Transverse colon (tissue), 4 donors: ENCODE data around the gene CHPF2.
A peak's percentile ranks its signal among the peaks of the same experiment; 100 is the strongest.

Source experiments
- POLR2A ChIP-seq: fragments of 450-650 bp; IDR thresholded peaks from one replicate; pipeline ENCODE4 v1.6.1; 2016; ENCODE audit warnings: antibody characterized with exemption, mild to moderate bottlenecking, moderate library complexity
- POLR2AphosphoS5 ChIP-seq, 3 donors: sonication (generic); formaldehyde crosslinking; IDR thresholded peaks; one replicate each; pipeline ENCODE4 v1.6.1; 2016; ENCODE audit warnings: antibody characterized with exemption in 3 of 3
- TF ChIP-seq, protein P1 (sequence below), 5 experiments: fragments of 200-600 bp in 3 of 5; fragments of 450-650 bp in 2 of 5; sonication (generic) in 3 of 5; IDR thresholded peaks; 1 replicate in 2 of 5; 2 replicates in 3 of 5; pipeline ENCODE4 v1.5.1; 2016 to 2017; ENCODE audit warnings: antibody characterized with exemption in 5 of 5, inconsistent platforms in 3 of 5, mild to moderate bottlenecking in 2 of 5, moderate library complexity in 1 of 5

DNA sequence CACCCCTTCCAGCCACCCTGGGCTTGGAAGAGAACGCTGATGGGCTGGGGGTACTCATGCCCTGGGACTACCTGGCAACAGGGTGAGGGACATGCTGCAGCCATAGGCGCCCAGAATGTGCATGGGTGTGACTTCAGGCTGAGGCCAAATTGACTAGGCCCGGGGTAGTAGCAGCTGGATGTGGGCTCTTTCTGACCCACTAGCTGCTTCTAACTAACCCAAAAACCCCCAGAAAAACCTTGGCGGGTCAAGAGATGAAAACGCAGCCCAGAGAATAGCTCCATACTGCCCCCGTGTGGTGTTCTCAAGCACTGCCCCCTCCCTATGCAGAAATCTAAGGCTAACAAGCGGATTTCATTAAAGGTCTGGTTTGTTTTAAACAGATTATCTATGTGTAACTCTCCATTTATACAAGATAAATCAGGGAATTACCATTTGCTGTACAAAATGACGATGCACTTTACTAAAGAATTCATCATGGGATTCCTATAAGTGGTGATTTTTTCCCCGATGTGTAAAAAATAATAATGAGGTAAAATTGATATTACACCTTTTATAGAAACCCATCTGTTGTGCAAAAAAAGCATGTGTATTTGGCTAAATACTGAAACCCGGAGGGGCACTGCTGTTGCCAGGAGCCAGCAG lies 12.0 kb downstream of the CHPF2 start:
- TF ChIP-seq, protein P1, sequence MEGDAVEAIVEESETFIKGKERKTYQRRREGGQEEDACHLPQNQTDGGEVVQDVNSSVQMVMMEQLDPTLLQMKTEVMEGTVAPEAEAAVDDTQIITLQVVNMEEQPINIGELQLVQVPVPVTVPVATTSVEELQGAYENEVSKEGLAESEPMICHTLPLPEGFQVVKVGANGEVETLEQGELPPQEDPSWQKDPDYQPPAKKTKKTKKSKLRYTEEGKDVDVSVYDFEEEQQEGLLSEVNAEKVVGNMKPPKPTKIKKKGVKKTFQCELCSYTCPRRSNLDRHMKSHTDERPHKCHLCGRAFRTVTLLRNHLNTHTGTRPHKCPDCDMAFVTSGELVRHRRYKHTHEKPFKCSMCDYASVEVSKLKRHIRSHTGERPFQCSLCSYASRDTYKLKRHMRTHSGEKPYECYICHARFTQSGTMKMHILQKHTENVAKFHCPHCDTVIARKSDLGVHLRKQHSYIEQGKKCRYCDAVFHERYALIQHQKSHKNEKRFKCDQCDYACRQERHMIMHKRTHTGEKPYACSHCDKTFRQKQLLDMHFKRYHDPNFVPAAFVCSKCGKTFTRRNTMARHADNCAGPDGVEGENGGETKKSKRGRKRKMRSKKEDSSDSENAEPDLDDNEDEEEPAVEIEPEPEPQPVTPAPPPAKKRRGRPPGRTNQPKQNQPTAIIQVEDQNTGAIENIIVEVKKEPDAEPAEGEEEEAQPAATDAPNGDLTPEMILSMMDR (IDR thresholded peaks at IDR 0.05): peak; percentile 74 to 94 (median 85)
- no peak for TF ChIP-seq POLR2AphosphoS5 (IDR thresholded peaks at IDR 0.05)
- no peak for TF ChIP-seq POLR2A
